22Rv1 (cell line): ENCODE results near the gene CIDEB.

Experiments used
- CTCF ChIP-seq: fragments of 450-650 bp; IDR thresholded peaks from 2 replicates; pipeline ENCODE4 v1.5.1; 2017; ENCODE audit warnings: mild to moderate bottlenecking
- ZFX ChIP-seq: fragments of 450-650 bp; IDR thresholded peaks from 2 replicates; pipeline ENCODE4 v1.6.1; 2017; ENCODE audit warnings: antibody characterized with exemption, borderline replicate concordance

GRCh38 chr14:24262821-24263733 lies 44.7 kb downstream of the CIDEB start, which contains the start of gene TGM1:
- TF ChIP-seq CTCF = no peak
- TF ChIP-seq ZFX = no peak
